Heart right ventricle (tissue), 16 donors: ENCODE data around the gene HIVEP2. TPM values are rescaled to one million over a fixed set of nuclear protein-coding genes. Genes with fewer than 3 reads are reported as not detected.

Experiments used
- ATAC-seq, 8 donors: fragments of 200-7000 bp; cut with Tn5 transposase; one replicate each; pipeline ENCODE4 v1.9.1; 2020; ENCODE audit warnings: mild to moderate bottlenecking in 8 of 8, moderate library complexity in 8 of 8, moderate number of reproducible peaks in 1 of 8
- DNase-seq, 2 donors: peaks; one replicate each; pipeline ENCODE4 v3.0.0-alpha.2; 2020
- H3K27ac ChIP-seq, 10 donors: fragments of 200-600 bp; sonication (generic) in 2 of 10; one replicate each; pipeline versions ENCODE4 v1.5.0 to v1.8.0; 2020 to 2022; ENCODE audit warnings: mild to moderate bottlenecking in 3 of 10
- H3K27me3 ChIP-seq, 7 donors: fragments of 200-600 bp; one replicate each; pipeline ENCODE4 v1.8.0; 2021 to 2022; ENCODE audit warnings: mild to moderate bottlenecking in 2 of 7
- H3K36me3 ChIP-seq, 9 donors: fragments of 200-600 bp; sonication (generic) in 1 of 9; one replicate each; pipeline versions ENCODE4 v1.5.0 to v1.8.0; 2020 to 2022; ENCODE audit warnings: mild to moderate bottlenecking in 2 of 9
- H3K4me1 ChIP-seq, 9 donors: fragments of 200-600 bp; sonication (generic) in 1 of 9; one replicate each; pipeline versions ENCODE4 v1.5.0 to v1.8.0; 2020 to 2022; ENCODE audit warnings: mild to moderate bottlenecking in 4 of 9
- H3K4me3 ChIP-seq, 10 donors: fragments of 200-600 bp; sonication (generic) in 2 of 10; one replicate each; pipeline versions ENCODE4 v1.5.0 to v1.8.0; 2020 to 2022; ENCODE audit warnings: mild to moderate bottlenecking in 7 of 10, moderate library complexity in 2 of 10
- H3K9me3 ChIP-seq, 11 donors: fragments of 200-600 bp in 10 of 11; sonication (generic) in 2 of 11; one replicate each; pipeline versions ENCODE4 v1.5.0 to v1.8.0; 2013 to 2022; ENCODE audit warnings: mild to moderate bottlenecking in 2 of 11, control low read depth in 1 of 11, moderate library complexity in 1 of 11
- WGBS, 2 donors: extraction: QIAGEN DNeasy Blood & Tissue Kit; methylation state at CpG; one replicate each; pipeline ENCODE4 v1.1.7; 2013; ENCODE audit warnings: inconsistent platforms in 1 of 2; 5-methylcytosine and 5-hydroxymethylcytosine counted together
- intact Hi-C, 10 donors: fragments of 100-400 bp; cut with DNase I; formaldehyde crosslinking; loops; one replicate each; pipeline versions ENCODE4 v1.11.1 to v1.14.2; 2022
- polyA plus RNA-seq, 2 donors: library from polyadenylated mRNA; stranded (reverse); fragments of 200-250 nt; gene quantifications; one replicate each; pipeline ENCODE4 v1.2.3, GENCODE V29; 2013
- total RNA-seq, 10 donors: library from RNA; stranded (reverse); fragmentation: NEBNext Ultra II Directional in 3 of 10; extraction: Animal tissue kit (Norgen Biotek cat#: 25700) in 3 of 10; gene quantifications; one replicate each; pipeline versions ENCODE4 v1.2.1 to v1.2.4, GENCODE V29; 2021 to 2023
- TF ChIP-seq, protein P1 (sequence below), 9 donors: fragments of 200-600 bp; sonication (generic) in 2 of 9; IDR thresholded peaks; one replicate each; pipeline versions ENCODE4 v1.5.0 to v1.8.0; 2021 to 2022; ENCODE audit warnings: antibody characterized with exemption in 9 of 9, mild to moderate bottlenecking in 5 of 9, moderate library complexity in 1 of 9
- donor health status: Arrhythmogenic right ventricular cardiomyopathy.
- donor health status: ischemic (EF 13 %, LVEDD 7.1; RV severe dilation, severe dysfunction).
- donor health status: healthy with polysubstance abuse.
- donor health status: DM: no; HTN: yes; CAD: no.
- donor health status: DM: no; HTN: no; CAD: no.
- donor health status: ischemic (EF 25% LVEDD 6.9; RV normal size, moderate dysfunction).
- donor health status: ischemic (EF 25% LVEDD 5.7; RV mildly dilated, moderate dysfunction).
- donor health status: healthy.
- donor health status: DM: yes; HTN: yes; CAD: no.
- donor health status: Ischemic cardiomyopathy.
- donor health status: ischemic (EF 35%, LVEDD 5.7; RV mildly dilated, moderate dysfunction).
- donor health status: nonischemic (EF 11% LVEDD 7.7; RV severe dilation, severe dysfunction).
- donor health status: DM: yes; HTN: yes; CAD: no.
- donor health status: PGD.
- donor health status: ischemic (EF 29% LVEDD 5.4; RV normal size, mild dysfunction).
- donor health status: nonischemic (EF 23%, LVEDD 6.1; RV moderate dilation, normal function).

HIVEP2 gene
- total and polyA plus RNA-seq, 12 donors, result 2.1 to 31.6 (median 21.2) TPM

DNA sequence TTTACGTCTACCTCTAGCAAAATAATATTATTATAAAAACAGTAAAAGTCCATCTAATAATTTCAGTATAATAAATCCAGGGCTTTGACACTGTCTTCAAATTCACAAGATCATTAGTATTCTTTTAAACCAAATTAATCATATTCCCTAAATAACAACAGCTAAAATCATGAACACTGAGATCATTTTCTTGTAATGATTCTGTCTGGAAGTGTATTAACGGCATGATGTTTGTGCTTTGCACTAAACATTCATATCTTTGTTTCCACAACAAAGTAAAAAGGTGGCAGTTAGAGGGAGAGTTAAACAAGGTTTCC lies 18.8 kb downstream of the HIVEP2 start:
- Histone ChIP-seq H3K4me3 (peak overlapping the region; percentile 55 to 76 (median 66)), H3K27ac (peak overlapping the region; percentile 94 to 98 (median 96)), H3K4me1 (peaks cover 0 to 52% (median 29%) of the 10 kb centered on the region in 9 donors), H3K36me3 (no peaks in the 10 kb centered on the region), H3K27me3 (no peaks in the 10 kb centered on the region), H3K9me3 (no peaks in the 10 kb centered on the region)
- TF ChIP-seq, protein P1, sequence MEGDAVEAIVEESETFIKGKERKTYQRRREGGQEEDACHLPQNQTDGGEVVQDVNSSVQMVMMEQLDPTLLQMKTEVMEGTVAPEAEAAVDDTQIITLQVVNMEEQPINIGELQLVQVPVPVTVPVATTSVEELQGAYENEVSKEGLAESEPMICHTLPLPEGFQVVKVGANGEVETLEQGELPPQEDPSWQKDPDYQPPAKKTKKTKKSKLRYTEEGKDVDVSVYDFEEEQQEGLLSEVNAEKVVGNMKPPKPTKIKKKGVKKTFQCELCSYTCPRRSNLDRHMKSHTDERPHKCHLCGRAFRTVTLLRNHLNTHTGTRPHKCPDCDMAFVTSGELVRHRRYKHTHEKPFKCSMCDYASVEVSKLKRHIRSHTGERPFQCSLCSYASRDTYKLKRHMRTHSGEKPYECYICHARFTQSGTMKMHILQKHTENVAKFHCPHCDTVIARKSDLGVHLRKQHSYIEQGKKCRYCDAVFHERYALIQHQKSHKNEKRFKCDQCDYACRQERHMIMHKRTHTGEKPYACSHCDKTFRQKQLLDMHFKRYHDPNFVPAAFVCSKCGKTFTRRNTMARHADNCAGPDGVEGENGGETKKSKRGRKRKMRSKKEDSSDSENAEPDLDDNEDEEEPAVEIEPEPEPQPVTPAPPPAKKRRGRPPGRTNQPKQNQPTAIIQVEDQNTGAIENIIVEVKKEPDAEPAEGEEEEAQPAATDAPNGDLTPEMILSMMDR (IDR thresholded peaks at IDR 0.05), result no peak
- intact Hi-C loops, result loop anchor here in 6 of 10 donors (2.0 to 5.0 kb wide), 4 partner anchors 19 to 99 kb away; partner anchors contain the start of gene HIVEP2 (in 3 of the 6)
- ATAC-seq (no peak), DNase-seq (no peak)
- WGBS, 2 donors, result 43 to 46% methylated on average over 2 of the region's 2 CpGs

DNA sequence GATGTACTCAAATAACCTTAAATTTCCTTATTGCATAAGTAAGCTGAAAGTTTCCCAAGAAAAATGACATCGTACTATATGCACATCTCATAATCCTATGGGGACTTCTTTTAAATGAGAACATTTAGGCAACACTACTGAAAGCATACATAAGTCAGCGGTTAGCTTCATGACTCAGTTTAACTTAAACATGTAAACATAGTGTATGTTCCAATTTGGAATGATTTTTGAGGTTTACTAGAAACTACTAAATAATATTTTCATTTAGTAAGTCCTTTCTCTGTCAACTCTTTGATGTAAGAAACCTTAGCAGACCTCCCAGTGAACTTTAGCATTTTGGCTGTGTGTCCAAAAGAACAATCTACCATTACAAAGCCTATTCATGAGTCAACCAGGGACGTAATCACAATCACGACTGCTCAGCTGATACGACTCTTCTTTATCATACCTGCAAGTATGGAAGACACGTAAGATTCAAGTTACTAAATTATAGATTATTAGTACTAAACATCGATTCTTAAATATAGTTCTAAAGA lies 19.3 kb downstream of the HIVEP2 start:
- TF ChIP-seq, protein P1 (IDR thresholded peaks at IDR 0.05), result no peak

DNA sequence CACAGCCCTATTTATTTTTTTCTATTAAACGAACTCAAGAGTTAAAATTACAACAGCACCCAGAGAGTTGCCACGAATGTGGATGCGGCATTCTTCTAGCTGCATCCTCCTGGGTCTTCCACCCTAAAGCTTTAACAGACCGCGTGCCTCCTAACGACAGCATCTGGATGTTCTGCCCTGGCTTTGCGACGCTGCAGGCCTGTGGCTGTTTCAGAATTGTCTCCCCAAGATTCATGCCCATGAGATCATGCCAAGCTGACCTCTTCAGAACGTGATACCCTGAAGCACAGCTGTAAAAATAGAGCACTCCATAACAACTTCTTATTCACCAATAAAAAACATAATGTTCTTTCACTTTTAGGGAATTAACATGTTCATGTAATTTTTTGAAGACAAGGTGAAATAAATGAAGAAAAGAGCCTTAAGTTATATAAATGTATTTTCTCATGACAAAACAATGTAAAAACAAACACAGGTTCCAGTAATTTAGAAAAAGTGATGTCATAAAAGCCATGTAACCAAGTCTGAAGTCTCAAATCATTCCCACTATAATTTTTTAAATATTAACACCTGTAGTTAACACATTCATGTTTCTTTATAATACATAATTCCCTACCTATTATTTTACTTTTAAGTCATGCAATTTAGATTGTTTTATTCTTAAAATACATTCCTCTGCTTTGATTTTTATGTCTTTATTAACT lies 26.5 kb downstream of the HIVEP2 start:
- WGBS, 2 donors, result 60 to 62% methylated on average over 9 of the region's 9 CpGs
- Histone ChIP-seq H3K27ac (peak overlapping the region in 1 of 10 donors; percentile 12), H3K4me1 (peaks cover 0 to 29% (median 9%) of the 10 kb centered on the region in 9 donors), H3K27me3 (no peaks in the 10 kb centered on the region), H3K9me3 (no peaks in the 10 kb centered on the region), H3K36me3 (peaks cover 0 to 14% (median 0%) of the 10 kb centered on the region in 9 donors), H3K4me3 (peak overlapping the region in 1 of 10 donors; percentile 1)
- TF ChIP-seq, protein P1 (IDR thresholded peaks at IDR 0.05), result no peak
- peak in 3 of 8 donors; percentile 52 to 56 (median 56) for ATAC-seq
- DNase-seq, result no peak
- intact Hi-C loops, result no loop called here

More for the DNA sequence above, 19.3 kb downstream of the HIVEP2 start:
- intact Hi-C loops, result loop anchor here in 6 of 10 donors (2.0 to 5.0 kb wide), 4 partner anchors 19 to 98 kb away; partner anchors contain the start of gene HIVEP2 (in 3 of the 6)
- Histone ChIP-seq H3K27ac (peak overlapping the region in 8 of 10 donors; percentile 95 to 98 (median 97)), H3K27me3 (no peaks in the 10 kb centered on the region), H3K9me3 (no peaks in the 10 kb centered on the region), H3K36me3 (no peaks in the 10 kb centered on the region), H3K4me1 (peaks cover 0 to 47% (median 29%) of the 10 kb centered on the region in 9 donors), H3K4me3 (peak overlapping the region in 2 of 10 donors; percentile 67 to 71)
- ATAC-seq (no peak), DNase-seq (no peak)
- WGBS, 2 donors, result 75 to 77% methylated on average over 7 of the region's 7 CpGs

DNA sequence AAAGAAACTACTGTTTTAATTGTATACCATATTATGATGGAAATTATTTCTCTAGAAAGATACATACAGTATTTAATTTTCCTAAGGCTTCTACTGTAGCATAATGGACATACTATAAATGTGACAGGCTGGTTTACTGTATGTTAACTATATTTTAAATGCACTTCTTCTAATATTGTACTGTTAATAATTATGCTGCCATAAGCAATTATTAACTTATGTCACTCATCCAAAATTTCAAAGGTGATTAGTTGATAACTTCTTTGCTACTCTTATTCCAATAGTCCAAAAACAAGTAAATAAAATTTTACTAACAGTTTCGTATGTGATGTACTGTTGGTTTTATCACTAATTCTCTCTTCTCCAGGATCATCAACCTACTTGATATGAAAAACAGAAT lies 28.1 kb downstream of the HIVEP2 start:
- H3K27ac ChIP-seq, result no peak overlapping the region
- no peaks in the 10 kb centered on the region for H3K9me3 ChIP-seq
- peaks cover 0 to 37% (median 9%) of the 10 kb centered on the region in 9 donors for H3K4me1 ChIP-seq
- intact Hi-C loops, result no loop called here
- no peak for DNase-seq
- no peaks in the 10 kb centered on the region for H3K27me3 ChIP-seq
- TF ChIP-seq, protein P1 (IDR thresholded peaks at IDR 0.05), result no peak
- no peak overlapping the region for H3K4me3 ChIP-seq
- peaks cover 0 to 14% (median 0%) of the 10 kb centered on the region in 9 donors for H3K36me3 ChIP-seq
- 95% methylated on average over 1 of the region's 1 CpG for WGBS, 2 donors
- no peak for ATAC-seq
